Loucy (cell line): ENCODE results near the gene CELSR1.

ENCODE experiments used
- EZH2phosphoT487 ChIP-seq: fragments of 200-600 bp; IDR thresholded peaks from 2 replicates; pipeline ENCODE4 v1.6.1; 2018; ENCODE audit warnings: antibody characterized with exemption, mild to moderate bottlenecking, moderate library complexity, borderline replicate concordance
- TF ChIP-seq, protein P1 (sequence below): fragments of 200-600 bp; sonication (generic); conservative IDR thresholded peaks from 2 replicates; pipeline ENCODE4 v1.5.1; 2014; ENCODE audit warnings: mild to moderate bottlenecking, antibody characterized with exemption, low read length

DNA sequence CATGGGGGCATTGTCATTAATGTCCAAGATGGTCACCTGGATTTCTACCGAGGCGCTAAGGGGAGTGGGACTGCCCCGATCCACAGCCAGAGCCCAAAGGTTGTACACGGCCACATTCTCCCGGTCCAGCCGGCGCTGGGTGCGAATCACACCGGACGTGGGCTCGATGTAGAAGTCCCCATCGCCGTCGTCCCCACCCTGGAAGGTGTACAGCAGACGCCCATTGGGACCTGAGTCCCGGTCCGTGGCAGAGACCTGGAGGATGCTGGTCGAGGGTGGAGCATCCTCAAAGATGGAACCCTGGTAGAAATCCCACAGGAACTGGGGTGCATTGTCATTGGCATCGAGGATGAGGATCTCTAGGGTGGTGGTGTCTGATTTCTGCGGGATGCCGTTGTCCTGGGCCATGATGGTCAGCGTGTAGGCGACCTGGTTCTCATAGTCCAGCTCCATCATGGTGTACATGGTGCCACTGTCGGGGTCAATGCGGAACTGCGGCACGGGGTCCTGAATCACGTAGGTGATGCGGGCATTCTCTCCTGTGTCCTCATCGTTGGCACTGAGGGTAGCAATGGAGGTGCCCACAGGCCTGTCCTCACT is 3.1 kb downstream of the CELSR1 start:
- TF ChIP-seq, protein P1, sequence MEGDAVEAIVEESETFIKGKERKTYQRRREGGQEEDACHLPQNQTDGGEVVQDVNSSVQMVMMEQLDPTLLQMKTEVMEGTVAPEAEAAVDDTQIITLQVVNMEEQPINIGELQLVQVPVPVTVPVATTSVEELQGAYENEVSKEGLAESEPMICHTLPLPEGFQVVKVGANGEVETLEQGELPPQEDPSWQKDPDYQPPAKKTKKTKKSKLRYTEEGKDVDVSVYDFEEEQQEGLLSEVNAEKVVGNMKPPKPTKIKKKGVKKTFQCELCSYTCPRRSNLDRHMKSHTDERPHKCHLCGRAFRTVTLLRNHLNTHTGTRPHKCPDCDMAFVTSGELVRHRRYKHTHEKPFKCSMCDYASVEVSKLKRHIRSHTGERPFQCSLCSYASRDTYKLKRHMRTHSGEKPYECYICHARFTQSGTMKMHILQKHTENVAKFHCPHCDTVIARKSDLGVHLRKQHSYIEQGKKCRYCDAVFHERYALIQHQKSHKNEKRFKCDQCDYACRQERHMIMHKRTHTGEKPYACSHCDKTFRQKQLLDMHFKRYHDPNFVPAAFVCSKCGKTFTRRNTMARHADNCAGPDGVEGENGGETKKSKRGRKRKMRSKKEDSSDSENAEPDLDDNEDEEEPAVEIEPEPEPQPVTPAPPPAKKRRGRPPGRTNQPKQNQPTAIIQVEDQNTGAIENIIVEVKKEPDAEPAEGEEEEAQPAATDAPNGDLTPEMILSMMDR, result no peak
- no peak for TF ChIP-seq EZH2phosphoT487
